Measurements from ENCODE around the gene CYP4F22.

GRCh38 chr19:15589760-15590451 is 81.6 kb downstream of the CYP4F22 start:
- TF ChIP-seq EZH2 (IDR thresholded peaks at IDR 0.05; ENCODE audit: borderline replicate concordance, low read depth, low read length, poor library complexity, severe bottlenecking) (no peak), CTCF (conservative IDR thresholded peaks at IDR 0.05; ENCODE audit: low read depth, low read length) (no peak)
